ENCODE results near the gene IMMP1L.

The IMMP1L gene

DNA sequence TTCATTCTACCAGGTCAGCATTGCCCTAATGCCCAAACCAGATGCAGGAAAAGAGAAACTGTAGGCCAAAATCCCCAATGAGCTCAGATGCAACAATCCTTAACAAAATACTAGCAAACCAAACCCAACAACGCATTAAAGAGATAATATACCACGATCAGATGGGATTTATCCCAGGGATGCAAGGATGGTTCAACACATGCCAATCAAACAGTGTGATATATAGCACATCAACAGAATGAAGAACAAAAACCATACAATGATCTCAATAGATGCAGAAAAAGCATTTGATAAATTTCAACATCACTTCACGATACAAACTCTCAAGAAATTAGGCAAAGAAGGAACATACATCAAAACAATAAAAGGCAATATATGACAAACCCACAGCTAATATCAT, 45.0 kb downstream of the IMMP1L start:
- no peak for DNase-seq

- DNase-seq, result no peak
Observed at GRCh38 chr11:31455177-31455576, 54.2 kb downstream of the IMMP1L start.

GRCh38 chr11:31450841-31451240, 58.6 kb downstream of the IMMP1L start:
- DNase-seq, result no peak

DNA sequence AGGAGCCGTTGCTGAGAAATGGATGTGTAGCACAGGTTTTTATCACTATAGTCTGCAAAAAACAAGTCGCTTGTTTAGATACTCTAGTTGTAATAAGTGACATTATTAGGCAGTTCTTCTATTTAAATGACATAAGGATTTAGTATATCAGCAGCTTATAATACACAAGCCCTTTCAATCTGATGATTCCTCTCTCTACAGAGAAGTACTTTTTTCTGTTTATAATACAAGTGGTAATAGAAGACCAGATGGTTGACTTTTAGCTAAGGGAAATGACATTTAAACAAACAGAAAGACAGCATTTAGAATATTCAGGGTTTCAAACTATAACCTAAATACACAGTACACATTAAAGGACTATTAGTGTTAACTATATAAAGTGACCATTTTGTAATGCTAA, 60.4 kb downstream of the IMMP1L start:
- DNase-seq, result no peak

DNA sequence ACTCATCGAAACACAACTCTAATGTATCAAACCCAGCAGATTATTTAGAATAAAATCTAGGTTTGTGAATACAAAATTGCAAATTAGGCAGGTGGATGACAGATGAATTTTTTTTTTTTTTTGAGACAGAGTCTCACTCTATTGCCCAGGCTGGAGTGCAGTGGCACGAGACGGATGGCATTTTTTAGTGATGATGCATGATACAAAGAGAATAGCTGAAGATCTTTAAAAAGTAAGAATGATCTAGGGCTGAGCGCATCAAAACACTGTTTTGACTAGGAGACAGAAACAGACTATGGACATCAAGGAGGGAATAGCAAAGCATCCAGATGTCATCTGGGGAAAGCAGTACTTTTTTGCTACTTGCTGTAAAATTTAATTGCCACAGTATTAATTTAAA, 63.8 kb downstream of the IMMP1L start:
- no peak for DNase-seq

GRCh38 chr11:31443802-31444201, 65.6 kb downstream of the IMMP1L start:
- DNase-seq, result no peak

GRCh38 chr11:31442086-31442485, 67.3 kb downstream of the IMMP1L start:
- peak; percentile 93 for DNase-seq

DNA sequence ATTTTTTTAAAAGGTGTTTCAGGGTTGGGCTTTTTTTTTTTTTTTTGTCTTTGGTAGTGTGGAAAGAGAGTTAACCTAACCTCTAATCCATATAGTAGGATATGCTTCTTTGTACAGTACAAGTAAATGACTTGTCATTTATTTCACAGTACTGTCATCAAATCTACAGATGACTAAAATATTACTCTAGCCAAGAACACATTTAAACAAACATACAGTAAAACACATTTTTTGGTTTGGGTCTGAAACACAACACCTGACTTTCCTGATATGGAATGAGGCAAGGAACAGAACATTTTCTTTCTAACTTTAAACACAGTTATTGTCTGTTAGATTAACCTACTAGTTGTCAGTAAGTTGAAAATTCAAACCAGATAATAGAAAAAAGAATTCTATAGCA, 68.1 kb downstream of the IMMP1L start:
- no peak for DNase-seq

GRCh38 chr11:31437742-31438435, 71.5 kb downstream of the IMMP1L start:
- DNase-seq, result no peak

DNA sequence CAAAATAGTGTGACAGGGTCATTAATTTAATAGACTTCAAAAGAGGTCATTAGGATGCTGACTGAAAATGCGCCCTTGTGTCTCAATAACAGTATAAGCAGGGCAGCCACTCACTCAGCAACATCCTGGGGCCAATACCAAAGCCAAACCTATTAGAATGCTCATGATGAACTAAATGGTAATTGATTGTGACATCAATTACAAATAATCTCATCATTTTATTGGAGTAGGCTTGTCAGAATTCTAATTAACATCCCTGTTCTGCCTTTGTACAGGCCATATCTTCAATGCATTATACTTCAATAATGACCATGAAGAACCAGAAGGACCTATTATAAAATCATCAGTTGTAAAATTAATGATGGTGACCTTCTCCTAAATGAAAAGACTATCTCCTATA, 75.6 kb downstream of the IMMP1L start:
- DNase-seq, result no peak

DNA sequence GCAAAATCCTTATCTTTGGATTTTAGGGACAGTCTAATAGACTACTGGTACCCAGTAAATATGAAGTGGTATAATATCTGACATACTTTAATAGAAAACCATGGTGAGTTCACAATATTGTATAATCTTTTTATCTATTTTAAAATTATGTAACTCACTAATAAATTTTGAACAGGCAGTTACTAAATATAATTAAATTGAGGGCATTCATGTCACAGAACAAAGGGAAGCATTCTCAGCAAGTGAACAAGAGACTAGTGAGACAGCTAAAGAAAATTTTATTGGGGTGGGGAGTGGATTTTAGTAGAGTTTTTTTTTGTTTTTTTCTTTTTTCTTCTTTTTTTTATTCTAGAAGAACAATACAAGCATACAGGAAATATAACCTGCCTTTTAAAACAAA, 84.8 kb downstream of the IMMP1L start:
- no peak for DNase-seq

DNA sequence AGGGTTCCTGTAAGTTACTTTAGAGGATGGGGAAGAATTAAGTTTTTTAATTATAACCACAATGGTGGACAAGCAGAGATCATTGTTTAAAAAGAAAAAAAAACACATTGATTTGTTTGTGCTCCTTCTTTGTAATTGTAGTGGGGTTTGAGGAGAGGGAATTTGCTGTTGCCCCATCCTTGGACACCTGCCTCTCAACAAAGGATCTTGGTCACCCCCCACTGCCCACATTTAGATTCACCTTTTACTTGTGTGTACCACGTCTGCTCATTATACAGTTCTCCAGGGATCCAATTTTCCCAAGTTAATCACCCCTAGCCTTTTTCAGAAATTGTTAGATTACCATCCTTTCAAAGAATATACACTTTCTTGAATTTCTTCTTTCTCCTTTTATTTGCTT, 86.7 kb downstream of the IMMP1L start:
- peak; percentile 49 for DNase-seq

GRCh38 chr11:31421820-31422219, 87.6 kb downstream of the IMMP1L start:
- no peak for DNase-seq

- DNase-seq, result no peak
Observed at GRCh38 chr11:31419669-31420068, 89.8 kb downstream of the IMMP1L start.

- no peak for DNase-seq
Observed at GRCh38 chr11:31419138-31419537, 90.3 kb downstream of the IMMP1L start.

- no peak for DNase-seq
Observed at GRCh38 chr11:31417816-31418215, 91.6 kb downstream of the IMMP1L start.

GRCh38 chr11:31417357-31417756, 92.1 kb downstream of the IMMP1L start:
- no peak for DNase-seq

DNA sequence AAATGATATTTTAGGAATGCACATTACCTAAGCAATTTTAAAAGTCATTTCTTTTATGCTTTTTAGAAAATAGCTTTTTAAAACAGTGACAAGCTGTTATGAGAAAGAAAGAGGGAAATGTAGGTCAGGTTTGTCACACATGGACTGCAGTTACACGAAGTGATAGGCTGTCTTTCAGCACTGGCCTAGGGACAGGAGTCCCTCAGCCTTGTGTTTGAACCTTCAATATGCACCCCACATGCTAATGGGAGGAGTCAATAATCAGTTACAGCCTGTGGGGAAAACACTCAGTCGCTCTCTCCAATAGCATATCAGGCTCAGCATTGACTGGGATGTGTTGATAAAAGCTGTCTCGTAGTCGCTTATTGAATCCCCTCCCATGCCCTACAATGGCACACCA, 94.0 kb downstream of the IMMP1L start:
- DNase-seq, result no peak

DNA sequence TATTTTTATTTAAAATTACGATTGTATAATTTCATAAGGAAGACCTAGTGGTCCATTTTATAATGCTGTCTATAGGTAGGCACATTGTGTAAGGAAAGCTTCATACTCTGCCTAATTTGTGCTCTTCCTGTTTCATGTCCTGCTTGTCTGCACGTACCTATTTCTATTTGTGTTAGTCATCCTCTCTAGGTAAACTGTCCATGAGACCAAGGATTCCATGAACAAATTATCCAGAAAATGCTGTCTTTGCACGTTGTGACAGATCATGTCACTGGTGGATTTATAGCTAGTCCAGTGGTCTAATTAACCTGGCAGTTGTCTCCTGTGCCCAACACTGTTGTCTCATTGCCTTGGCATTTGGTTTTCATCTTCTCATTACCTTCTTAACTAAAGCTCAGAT, 95.1 kb downstream of the IMMP1L start:
- no peak for DNase-seq

- DNase-seq, result no peak
Observed at GRCh38 chr11:31412946-31413345, 96.5 kb downstream of the IMMP1L start.

DNA sequence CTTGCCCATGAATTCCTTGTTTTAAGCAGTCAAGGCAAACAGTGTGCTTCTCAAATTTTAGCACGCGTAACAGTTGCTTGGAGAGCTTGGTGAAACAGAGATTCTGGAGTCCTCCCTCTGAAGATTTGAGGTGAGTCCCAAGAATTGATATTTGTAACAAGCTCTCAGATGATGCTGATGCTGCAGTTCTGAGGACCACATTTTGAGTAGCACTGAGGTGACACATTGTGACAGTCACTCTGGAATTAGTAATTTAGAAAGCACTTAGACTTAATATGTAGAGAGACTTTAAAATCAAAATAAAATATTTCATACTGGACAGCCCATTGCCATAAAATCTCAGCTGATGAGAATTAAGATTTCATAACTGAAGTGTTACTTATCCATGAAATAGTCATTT, 101.2 kb downstream of the IMMP1L start:
- no peak for DNase-seq

DNA sequence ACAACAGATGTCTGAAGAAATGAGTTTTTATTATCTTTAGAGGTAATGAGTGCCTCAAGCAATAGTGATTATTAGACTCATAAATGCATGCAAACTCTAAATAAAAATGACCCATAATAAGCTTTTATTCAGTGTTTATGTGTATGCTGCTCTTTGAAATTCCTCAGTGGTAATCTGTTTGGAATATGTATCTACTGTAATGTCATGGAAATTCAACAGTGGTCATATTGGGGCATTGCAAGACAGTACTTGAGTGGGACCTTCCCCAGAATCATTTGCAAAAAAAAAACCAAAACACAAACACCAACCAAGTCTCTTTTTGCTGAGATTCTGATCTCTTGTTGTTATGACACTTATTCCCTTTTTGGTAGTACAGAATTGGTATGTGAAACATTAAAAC, 104.8 kb downstream of the IMMP1L start:
- no peak for DNase-seq

GRCh38 chr11:31397239-31397834, 112.1 kb downstream of the IMMP1L start:
- peak; percentile 32 for DNase-seq

DNA sequence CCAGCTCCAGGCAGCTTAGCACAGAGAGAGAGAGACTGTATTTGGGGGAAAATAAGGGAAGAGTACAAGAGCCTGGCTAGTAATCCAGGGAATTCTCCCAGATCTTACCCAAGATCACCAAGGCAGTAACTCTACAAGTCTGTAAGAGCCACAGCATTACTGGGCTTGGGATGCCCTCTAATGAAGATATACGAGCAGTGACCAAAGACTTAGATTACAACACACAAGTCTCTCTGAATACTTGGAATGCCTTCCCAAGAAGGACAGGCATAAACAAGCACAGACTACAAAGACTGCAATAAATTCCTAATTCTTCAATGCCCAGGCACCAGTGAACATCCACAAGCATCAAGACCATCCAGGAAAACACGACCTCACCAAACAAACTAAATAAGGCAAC, 122.0 kb downstream of the IMMP1L start:
- DNase-seq, result no peak

GRCh38 chr11:31383116-31383515, 126.3 kb downstream of the IMMP1L start:
- DNase-seq, result no peak

All from NCI-H1436 (cell line).